Vagina (tissue), 2 donors: ENCODE data around the gene NPIPA3.
"Not testable (repeated sequence)": the region's sequence is repeated elsewhere in the genome, so short reads cannot be mapped to it uniquely, and the experiment has no call there.

Experiments
- POLR2A ChIP-seq, 2 donors: fragments of 450-650 bp; IDR thresholded peaks; one replicate each; pipeline ENCODE4 v1.6.1; 2017; ENCODE audit warnings: antibody characterized with exemption in 2 of 2, mild to moderate bottlenecking in 2 of 2, moderate library complexity in 2 of 2
- TF ChIP-seq, protein P1 (sequence below), 3 experiments: fragments of 450-650 bp in 2 of 3; fragments of 200-600 bp in 1 of 3; sonication (generic) in 1 of 3; IDR thresholded peaks; one replicate each; pipeline ENCODE4 v1.5.1; 2017 to 2019; ENCODE audit warnings: antibody characterized with exemption in 3 of 3, mild to moderate bottlenecking in 2 of 3, moderate library complexity in 2 of 3

DNA sequence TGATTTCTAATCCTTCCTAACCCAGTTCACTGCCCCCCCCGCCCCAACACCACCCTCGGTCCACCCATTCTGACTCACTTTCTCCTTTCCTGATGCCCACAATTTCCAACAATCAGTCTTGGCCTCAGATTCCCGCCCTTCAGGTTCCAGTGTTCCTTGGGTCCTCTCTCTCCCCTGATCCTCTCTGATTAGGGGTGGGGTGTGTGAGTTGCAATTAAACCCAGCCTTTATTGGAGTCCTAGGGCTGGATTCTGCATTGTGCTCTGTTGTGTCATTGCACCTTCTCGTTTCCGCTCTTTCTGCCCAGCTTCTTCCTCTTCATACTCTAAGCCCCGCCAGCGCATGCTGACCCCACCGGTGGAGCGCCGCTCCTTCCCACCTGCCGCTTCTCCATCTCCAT is 539 bp upstream of the NPIPA3 start:
- TF ChIP-seq, protein P1, sequence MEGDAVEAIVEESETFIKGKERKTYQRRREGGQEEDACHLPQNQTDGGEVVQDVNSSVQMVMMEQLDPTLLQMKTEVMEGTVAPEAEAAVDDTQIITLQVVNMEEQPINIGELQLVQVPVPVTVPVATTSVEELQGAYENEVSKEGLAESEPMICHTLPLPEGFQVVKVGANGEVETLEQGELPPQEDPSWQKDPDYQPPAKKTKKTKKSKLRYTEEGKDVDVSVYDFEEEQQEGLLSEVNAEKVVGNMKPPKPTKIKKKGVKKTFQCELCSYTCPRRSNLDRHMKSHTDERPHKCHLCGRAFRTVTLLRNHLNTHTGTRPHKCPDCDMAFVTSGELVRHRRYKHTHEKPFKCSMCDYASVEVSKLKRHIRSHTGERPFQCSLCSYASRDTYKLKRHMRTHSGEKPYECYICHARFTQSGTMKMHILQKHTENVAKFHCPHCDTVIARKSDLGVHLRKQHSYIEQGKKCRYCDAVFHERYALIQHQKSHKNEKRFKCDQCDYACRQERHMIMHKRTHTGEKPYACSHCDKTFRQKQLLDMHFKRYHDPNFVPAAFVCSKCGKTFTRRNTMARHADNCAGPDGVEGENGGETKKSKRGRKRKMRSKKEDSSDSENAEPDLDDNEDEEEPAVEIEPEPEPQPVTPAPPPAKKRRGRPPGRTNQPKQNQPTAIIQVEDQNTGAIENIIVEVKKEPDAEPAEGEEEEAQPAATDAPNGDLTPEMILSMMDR (IDR thresholded peaks at IDR 0.05), result not testable (repeated sequence)
- not testable (repeated sequence) for TF ChIP-seq POLR2A (IDR thresholded peaks at IDR 0.05)
